Measurements from ENCODE around the gene LHFPL6.

LHFPL6 gene

GRCh38 chr13:39407786-39408185, 195.2 kb downstream of the LHFPL6 start:
- no peak for DNase-seq

- DNase-seq = no peak
These were observed 195.9 kb downstream of the LHFPL6 start for GRCh38 chr13:39407138-39407537.

GRCh38 chr13:39406688-39407087, 196.3 kb downstream of the LHFPL6 start:
- no peak for DNase-seq

- peak; percentile 84 for DNase-seq
These were observed 197.3 kb downstream of the LHFPL6 start for GRCh38 chr13:39405596-39406205.

GRCh38 chr13:39405107-39405506, 197.9 kb downstream of the LHFPL6 start:
- DNase-seq = no peak

- no peak for DNase-seq
These were observed 199.9 kb downstream of the LHFPL6 start for GRCh38 chr13:39403106-39403505.

GRCh38 chr13:39402221-39402970, 200.6 kb downstream of the LHFPL6 start:
- no peak for DNase-seq

- DNase-seq = no peak
These were observed 201.2 kb downstream of the LHFPL6 start for GRCh38 chr13:39401756-39402155.

GRCh38 chr13:39401046-39401705, 201.8 kb downstream of the LHFPL6 start:
- no peak for DNase-seq

- DNase-seq = no peak
These were observed 203.9 kb downstream of the LHFPL6 start for GRCh38 chr13:39399102-39399501.

- DNase-seq = no peak
These were observed 205.1 kb downstream of the LHFPL6 start for GRCh38 chr13:39397896-39398265.

GRCh38 chr13:39397226-39397895, 205.6 kb downstream of the LHFPL6 start:
- DNase-seq = no peak

- DNase-seq = peak; percentile 75
These were observed 208.0 kb downstream of the LHFPL6 start for GRCh38 chr13:39394796-39395678.

- DNase-seq = no peak
These were observed 211.2 kb downstream of the LHFPL6 start for GRCh38 chr13:39391761-39392160.

- no peak for DNase-seq
These were observed 214.0 kb downstream of the LHFPL6 start for GRCh38 chr13:39389013-39389412.

GRCh38 chr13:39385621-39386231, 217.3 kb downstream of the LHFPL6 start:
- no peak for DNase-seq

GRCh38 chr13:39385154-39385553, 217.8 kb downstream of the LHFPL6 start:
- DNase-seq = no peak

- no peak for DNase-seq
These were observed 221.5 kb downstream of the LHFPL6 start for GRCh38 chr13:39381456-39381855.

- DNase-seq = no peak
These were observed 223.0 kb downstream of the LHFPL6 start for GRCh38 chr13:39379667-39380655.

- DNase-seq = no peak
These were observed 223.9 kb downstream of the LHFPL6 start for GRCh38 chr13:39379118-39379517.

GRCh38 chr13:39378306-39378705, 224.7 kb downstream of the LHFPL6 start:
- no peak for DNase-seq
